Posterior cingulate gyrus (tissue), 11 donors: ENCODE data around the gene TMEM59L.

Source experiments
- DNase-seq, 10 donors: peaks; one replicate each; pipeline versions ENCODE4 v3.0.0 to v3.0.0-alpha.2; 2020 to 2021; ENCODE audit warnings: mixed read lengths in 3 of 10
- intact Hi-C: fragments of 100-400 bp; cut with DNase I; formaldehyde crosslinking; loops from one replicate; pipeline ENCODE4 v1.15.1; 2023

Gene TMEM59L

DNA sequence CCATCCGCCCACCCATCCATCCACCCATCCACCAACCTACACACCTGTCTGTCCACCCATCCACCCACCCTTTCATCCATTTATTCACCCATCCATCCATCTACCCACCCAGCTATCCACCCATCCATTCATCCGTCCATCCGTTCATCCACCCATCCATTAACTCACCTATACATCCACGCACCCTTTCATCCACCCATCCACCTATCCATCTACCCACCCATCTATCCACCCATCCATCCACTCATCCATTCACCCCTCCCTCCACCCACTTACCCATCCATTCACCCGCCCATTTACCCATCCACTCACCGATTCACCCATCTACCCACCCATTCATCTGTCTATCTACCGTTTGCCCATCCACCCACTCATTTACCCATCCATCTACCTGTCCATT lies 41.8 kb downstream of the TMEM59L start:
- no peak for DNase-seq
- intact Hi-C loops, result no loop called here

DNA sequence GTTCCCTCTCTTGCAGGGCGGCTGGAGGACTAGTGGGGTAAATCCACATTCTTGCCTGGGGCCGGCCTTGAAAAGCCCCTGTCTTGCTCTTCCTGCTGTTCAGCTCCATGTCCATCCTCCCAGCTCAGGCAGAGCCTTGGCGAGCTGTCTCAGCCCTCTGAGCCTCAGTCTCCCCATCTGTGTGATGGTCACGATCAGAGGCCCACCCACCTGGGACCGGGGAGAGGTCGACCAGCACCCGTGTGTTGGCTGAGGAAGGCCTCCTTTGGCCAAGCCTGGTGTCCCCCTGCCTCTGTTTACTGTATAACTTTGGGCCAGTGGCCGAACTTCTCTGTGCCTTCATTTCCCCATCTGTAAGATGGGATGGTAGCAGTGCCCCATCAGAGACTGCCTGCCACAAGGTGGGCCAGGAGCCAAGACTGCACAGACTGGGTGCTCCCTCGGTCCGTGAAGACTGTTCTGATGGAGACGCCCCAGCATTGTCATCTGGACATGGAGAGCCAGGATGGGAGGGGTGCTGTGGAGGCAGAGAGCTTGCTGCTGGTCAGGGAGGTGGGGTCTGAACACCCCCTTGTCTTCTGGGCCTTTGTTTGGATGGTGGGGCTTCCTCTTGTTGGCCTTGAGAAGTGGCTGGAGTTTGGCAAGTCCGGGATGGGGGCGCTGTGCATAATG lies 42.6 kb downstream of the TMEM59L start:
- intact Hi-C loops, result no loop called here
- DNase-seq, result no peak

DNA sequence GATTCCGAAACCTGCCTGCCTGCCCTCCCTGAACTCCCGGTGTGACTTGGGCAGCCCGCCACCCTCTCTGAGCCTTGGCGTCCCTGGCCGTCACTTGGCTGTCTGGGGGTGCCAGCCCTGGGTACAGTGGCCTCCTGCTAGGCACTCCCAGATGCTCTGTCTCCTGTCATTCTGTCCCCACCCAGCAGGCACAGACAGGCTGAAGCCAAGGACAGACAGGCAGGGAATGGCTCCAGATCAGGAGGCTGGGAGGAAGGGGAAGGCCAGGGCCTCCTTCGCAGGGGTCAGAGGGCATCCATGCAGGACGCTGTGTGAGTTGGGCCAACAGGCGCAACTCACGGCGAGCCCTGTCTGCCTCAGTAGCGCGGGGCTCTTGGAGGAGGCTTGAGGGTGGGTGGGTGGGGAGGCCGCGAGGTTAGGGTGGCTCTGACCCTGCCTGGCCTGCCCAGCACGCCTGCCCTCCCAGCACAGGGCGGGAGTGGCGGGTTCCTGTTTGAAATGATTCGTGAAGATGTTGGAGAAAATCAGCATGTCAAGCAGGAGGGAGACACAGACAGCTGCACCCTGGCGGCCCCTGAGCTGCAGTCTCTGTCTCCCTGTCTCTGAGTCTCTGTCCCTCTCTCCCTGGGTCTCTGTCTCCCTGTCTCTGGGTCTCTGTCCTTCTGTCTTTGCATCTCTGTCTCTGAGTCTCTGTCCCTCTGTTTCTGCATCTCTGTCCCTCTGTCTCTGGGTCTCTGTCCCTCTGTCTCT lies 43.8 kb downstream of the TMEM59L start:
- intact Hi-C loops, result no loop called here
- no peak for DNase-seq

DNA sequence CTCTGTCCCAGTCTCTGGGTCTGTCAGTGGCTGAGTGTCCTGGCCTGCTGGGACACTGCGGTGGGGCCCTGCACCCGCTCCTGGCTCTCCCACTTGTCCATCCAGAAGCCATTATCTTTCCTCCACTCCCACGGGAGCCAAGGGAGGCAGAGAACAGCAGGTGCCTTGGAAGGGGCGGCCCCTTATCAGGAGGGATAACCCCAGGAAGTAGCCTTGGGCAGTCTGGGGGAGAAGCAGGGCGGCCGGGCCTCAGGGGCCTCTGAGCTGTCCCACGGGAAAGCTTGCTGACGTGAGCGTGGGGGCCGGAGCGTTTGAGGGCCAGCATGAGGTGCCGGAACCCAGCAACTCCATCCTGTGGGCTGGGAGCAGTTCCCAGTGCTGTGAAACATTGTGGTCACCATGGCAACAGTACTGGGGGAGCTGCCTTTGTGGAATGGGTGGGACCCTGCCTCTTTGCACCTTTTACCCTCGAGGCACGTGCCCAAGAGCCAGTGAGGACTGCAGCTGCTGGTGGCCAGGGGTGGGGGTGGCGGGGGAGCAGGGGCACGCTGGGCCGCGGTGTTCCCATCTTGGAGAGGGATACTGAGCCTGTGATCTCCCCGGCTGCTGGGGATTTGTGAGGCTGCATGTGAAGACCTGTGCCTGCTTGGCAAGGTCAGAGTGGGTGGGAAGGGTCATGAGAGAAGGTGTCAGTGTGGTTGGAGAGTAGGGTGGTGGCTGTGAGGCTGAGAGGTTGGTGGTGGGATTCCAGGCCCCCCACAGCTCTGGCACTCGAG lies 45.1 kb downstream of the TMEM59L start:
- DNase-seq, result peak in 5 of 10 donors; percentile 38 to 94 (median 91)
- intact Hi-C loops, result no loop called here

DNA sequence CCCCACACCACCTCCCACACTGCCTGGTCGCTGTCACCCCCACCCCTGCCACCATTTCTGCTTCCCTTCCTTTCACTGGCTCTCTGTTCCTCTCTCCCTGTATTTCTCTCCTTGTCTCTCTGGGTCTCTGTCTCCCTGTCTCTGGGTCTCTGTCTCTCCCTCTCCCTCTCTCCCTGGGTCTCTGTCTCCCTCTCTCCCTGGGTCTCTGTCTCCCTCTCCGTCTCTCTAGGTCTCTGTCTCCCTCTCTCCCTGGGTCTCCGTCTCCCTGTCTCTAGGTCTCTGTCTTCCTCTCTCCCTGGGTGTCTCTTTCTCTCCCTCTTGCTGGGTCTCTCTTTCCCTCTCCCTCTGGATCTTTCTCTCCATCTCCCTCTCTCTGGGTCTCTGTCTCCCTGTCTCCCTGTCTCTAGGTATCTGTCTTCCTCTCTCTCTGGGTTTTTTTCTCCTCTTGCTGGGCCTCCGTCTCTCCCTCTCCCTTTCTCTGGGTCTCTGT lies 45.7 kb downstream of the TMEM59L start:
- intact Hi-C loops, result no loop called here

DNA sequence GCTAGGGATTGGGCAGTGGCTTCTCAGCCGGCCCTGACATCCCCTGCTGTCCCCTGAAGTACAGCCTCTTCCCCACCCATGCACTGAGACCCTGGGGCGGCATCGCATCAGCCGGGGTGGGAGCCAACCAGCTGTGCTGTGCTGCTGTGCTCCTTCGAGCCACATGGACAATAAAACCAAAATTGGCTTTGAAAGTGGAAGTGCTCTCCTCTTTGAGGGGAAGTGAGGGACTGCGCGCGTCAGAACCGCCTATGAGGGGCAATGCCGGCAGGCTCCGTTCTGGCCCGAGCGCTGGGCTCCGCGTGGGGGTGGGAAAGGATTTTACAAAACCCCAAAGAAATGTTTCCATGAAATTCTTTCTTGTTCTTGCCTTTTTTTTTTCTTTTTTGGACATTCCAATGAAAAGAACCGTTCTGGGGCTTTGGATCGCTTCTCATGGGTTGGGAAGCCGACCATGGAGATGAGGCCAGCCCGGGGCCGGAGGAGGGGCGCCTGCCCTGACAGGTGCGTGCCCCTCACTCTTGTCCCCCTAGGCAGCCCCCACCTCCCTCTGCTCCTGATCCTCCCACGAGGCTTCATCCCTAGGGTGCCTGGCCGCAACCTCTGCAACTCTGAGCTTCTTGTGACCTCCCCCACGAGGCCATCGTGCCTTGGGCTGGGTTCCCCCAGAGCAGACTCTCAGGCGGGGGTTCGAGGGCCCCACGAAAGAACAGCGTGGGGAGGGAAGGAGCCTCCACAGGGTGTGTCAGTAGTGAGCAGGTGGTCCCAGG lies 46.8 kb downstream of the TMEM59L start:
- intact Hi-C loops, result no loop called here
- peak in 2 of 10 donors; percentile 28 to 89 for DNase-seq

More for the DNA sequence above, 45.7 kb downstream of the TMEM59L start:
- no peak for DNase-seq

DNA sequence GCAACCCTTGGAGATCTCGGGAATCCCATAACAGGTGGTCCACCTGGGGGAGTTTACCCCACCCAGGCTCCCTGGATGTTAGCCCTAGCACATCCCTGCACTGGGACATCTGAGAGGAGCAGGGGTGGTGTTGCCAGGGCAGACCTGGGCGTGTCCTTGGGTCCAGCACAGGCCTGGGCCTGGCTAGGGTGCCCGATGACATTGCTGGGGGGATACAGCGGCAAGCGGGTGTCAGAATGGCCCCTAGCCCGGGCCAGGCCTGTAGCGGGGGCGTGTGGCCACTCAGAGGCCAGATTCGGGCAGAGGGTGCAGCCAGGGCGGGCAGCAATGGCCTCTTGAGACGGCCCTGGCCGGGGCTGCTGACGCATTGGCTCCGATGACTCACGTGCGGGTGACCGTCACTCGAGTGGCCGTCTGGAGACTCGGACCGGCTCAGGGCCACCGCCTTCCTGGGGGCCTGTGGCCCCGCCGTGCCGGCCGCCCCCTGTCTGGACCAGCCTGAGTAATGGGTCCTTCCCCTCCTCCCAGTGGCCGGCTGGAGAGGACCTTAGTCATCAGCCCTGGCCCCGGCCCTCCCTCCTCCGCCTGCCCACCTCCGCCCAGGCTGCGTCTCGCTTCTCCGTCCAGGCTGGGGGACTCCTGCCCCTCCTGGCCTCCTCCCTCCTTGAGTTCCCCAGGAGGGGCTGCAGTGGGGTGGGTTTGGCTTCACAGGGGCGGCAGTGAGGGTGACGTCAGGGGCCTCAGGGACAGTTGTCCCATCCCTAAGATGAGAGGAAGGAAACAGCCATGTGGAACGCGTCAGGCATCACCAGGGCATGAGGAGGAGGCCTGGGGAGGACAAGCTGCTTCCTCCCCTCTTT lies 47.6 kb downstream of the TMEM59L start:
- DNase-seq, result no peak
- intact Hi-C loops, result no loop called here

DNA sequence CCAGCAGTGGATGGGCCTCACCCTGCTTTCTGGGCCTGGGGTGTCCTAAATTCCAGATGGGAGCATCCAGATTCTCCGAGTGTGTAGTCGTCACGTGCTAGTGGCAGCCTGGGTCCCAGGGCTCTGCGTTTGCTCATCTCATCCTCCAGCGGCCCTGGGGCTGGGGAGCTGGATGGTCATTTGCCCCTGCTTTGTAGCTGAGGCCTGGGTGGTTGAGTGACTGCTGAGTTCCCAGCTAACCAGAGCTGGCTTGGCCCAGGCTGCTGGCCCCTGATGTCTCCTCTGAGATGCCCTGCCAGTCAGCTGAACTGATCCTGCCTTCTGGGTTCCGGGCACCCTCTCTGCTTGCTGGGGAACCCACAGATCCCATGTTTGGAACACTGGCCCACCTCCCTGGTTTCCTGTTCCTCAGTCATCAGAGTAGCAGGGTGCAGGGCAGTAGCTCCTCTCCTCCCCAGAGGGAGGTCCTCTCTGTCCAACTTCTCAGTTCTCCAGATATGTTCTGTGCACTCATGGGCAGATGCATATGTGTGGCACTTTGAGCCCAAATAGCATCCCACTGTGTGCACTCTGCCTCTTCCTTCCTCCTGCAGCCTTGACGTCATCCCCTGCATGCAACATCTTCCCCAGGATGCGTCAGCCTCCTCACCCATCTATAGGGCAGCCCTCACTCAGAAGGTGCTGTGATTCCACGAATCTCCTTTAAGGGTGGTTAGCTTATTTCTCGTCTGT lies 48.4 kb downstream of the TMEM59L start:
- intact Hi-C loops, result no loop called here
- peak in 1 of 10 donors; percentile 6 for DNase-seq

DNA sequence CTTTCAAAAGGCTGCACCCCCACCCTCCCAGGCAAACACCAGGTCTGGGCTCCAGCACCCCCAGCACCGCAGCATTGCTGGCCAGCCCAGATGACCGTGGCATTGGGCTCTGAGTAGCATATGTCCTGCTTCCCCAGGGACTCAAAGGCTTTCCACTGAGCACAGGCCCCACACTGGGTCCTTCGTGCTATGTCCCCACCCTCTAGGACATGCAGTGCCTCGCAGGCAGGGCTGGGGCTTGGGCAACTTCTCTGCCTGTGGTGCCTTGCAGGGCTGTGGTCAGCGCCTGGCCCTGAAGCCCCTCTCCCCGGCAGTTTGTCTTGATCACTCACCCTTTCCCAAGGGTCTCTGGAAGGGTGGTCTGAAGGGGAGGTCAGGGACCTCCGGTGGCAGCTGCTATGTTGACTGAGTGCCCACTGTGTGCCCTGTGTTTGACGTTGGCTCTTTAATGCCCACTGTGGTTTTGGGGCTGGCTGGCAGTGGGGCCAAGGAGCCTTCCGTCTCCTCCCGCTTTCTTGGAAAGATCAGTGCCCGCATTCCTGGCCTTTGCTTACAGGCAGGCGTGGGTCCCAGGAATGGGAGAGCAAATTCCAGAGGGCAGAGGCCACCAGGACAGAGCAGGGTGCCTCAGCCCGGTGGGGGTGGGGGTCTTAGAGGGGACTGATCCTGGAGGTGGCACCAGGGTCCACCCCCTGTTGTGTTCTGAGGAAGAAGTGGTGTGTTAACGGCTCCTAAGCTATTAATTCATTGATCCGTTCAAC lies 50.5 kb downstream of the TMEM59L start:
- DNase-seq, result no peak

DNA sequence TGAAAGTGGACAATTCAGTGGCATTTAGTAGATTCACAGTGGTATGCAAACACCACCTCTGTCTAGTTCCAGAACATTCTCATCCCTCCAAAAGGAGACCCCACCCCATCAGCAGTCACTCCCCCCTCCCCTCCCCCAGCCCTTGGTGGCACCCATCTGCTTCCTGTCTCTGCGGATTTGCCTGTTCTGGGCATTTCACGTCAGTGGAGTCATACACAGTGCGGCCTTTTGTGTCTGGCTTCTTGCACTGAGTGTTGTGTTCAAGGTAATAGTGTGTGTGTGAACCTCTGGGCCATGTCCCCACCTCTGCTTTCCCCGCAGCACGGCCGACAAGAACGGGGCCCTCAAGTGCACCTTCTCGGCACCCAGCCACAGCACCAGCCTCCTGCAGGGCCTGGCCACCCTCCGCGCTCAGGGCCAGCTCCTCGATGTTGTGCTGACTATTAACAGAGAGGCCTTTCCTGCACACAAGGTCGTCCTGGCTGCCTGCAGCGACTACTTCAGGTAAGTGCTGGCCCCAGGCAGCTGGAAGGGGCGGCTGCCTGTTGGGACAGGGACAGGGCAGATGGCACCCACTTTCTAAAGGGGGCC lies 51.4 kb downstream of the TMEM59L start:
- no peak for DNase-seq
- intact Hi-C loops, result no loop called here

More for the DNA sequence above, 50.5 kb downstream of the TMEM59L start:
- intact Hi-C loops, result no loop called here

DNA sequence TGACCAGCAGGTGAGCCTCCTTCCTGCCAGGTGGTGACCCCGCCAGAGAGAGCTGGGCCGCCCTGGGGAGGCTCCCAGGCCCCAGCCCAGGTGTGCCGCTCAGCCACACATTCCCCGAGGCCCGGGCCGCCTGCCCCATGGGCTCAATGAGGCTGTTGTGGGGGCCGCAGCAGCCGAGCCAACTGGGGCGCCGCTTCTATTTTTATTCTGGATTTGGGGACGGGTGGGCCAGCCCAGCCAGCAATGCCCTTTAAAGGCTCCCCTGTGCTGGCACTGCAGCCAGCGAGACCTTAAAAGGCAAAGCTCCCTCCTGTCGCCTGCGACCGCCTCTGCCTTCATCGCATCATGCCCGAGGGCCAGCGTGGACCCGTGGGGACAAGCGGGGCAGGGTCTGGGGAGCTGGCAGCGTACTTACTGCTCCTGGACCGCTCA lies 53.1 kb downstream of the TMEM59L start:
- DNase-seq, result peak in 3 of 10 donors; percentile 22 to 89 (median 86)
- intact Hi-C loops, result no loop called here

DNA sequence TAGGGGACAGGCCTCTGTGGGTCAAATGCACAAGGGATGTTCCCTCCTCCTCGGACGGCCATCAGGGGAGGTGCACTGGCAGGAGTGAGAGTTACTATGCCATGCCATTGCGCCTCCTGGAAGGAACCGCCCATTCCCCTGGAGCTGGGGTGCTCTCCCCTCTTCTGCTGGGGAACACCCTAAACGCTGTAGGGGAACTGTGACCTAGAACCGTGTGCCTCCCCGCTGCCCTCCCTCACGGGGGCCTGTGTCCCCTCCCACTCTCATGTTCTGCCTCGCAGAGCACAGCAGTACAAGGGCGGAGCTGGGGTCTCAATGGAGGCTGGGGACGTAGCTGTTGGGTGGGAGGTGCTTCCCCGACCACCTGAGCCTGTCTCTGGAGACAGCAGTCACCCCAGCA lies 53.6 kb downstream of the TMEM59L start:
- intact Hi-C loops, result no loop called here
- DNase-seq, result no peak

DNA sequence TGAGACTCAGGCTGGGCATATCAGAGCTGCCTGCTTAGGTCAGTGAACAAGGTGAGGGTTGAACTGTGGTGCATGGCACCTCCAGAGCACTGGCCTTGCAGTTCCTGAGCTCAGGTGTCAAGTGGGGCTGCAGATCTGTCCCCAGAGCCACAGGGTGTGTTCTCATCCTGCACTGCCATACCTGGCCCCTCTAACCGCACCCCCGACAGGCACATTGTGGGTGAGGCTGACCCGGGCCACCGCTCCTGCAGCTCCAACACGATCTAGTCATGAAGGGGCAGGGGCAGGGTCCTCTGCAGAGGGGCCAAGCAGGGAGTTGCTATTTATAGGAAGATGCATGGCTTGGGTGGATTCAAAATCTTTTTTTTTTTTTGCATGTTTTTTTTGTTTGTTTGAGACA lies 54.1 kb downstream of the TMEM59L start:
- intact Hi-C loops, result no loop called here
- DNase-seq, result no peak

DNA sequence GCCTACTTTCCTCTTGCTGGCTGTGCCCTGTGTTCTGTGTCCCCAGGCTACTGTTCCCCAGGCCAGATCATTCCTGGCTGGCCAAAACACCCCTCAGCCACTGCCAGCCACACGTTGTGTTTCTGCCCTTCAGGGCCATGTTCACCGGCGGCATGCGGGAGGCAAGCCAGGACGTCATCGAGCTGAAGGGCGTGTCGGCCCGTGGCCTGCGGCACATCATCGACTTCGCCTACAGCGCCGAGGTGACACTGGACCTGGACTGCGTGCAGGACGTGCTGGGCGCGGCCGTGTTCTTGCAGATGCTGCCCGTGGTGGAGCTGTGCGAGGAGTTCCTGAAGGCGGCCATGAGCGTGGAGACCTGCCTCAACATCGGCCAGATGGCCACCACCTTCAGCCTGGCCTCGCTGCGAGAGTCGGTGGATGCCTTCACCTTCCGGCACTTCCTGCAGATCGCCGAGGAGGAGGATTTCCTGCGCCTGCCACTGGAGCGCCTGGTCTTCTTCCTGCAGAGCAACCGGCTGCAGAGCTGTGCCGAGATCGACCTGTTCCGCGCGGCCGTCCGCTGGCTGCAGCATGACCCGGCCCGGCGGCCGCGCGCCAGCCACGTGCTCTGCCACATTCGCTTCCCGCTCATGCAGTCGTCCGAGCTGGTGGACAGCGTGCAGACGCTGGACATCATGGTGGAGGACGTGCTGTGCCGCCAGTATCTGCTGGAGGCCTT lies 55.0 kb downstream of the TMEM59L start:
- intact Hi-C loops, result no loop called here
- DNase-seq, result peak in 1 of 10 donors; percentile 73

DNA sequence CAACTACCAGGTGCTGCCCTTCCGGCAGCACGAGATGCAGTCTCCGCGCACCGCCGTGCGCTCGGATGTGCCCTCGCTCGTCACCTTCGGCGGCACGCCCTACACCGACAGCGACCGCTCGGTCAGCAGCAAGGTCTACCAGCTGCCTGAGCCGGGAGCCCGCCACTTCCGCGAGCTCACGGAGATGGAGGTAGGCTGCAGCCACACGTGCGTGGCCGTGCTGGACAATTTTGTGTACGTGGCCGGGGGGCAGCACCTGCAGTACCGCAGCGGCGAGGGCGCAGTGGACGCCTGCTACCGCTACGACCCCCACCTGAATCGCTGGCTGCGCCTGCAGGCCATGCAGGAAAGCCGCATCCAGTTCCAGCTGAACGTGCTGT lies 55.6 kb downstream of the TMEM59L start:
- DNase-seq, result peak in 1 of 10 donors; percentile 74
- intact Hi-C loops, result no loop called here

DNA sequence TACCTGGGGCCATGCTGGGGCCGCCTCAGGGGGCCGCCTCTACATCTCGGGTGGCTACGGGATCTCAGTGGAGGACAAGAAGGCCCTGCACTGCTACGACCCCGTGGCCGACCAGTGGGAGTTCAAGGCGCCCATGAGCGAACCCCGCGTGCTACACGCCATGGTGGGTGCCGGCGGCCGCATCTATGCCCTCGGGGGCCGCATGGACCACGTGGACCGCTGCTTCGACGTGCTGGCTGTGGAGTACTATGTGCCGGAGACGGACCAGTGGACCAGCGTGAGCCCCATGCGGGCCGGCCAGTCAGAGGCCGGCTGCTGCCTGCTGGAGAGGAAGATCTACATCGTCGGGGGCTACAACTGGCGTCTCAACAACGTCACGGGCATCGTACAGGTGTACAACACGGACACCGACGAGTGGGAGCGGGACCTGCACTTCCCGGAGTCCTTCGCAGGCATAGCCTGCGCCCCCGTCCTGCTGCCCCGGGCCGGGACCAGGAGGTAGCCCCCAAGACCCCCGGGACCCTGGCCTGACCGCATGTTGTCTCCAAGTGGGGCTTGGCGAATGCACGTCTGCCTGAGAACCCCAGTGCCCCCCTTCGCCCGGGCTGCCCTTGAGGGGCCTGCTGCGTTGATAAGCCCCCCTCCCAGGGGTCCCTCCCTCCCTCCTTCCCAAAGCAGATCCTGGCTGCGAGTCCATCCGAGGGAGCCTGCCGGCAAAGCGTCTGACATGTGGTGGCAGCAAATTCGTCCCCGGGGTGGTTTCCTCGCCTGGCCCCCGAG lies 56.3 kb downstream of the TMEM59L start:
- peak in 1 of 10 donors; percentile 82 for DNase-seq
- intact Hi-C loops, result no loop called here
